OCI-LY3 (cell line): ENCODE results near the gene PTPRM.

ENCODE experiments used
- CTCF ChIP-seq: fragments of 200-600, 300-600 bp; sonication (generic); IDR thresholded peaks from 2 replicates; pipeline ENCODE4 v1.5.1; 2014; ENCODE audit warnings: antibody characterized with exemption, low read length, low read depth
- EZH2phosphoT487 ChIP-seq: fragments of 200-600 bp; shearing (Covaris generic); IDR thresholded peaks from 2 replicates; pipeline ENCODE4 v1.6.1; 2018; ENCODE audit warnings: antibody characterized with exemption, mixed run types, low read depth

DNA sequence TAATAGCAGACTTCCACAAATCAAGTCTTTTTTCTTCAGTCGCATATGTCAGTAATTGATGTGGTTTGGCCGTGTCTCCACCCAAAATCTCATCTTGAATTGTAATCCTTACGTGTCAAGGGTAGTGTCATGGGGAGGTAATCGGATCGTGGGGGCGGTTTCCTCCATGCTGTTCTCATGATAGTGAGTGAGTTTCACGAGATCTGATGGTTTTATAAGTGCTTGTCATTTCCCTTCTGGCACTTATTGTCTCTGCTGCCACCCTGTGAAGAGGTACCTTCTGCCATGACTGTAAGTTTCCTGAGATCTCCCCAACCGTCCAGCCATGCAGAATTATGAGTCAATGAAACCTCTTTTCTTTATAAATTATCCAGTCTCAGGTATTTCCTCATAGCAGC, 478.8 kb downstream of the PTPRM start:
- TF ChIP-seq CTCF = no peak
- no peak for TF ChIP-seq EZH2phosphoT487
